GM18867 (cell line): Measurements from ENCODE around the gene F2RL3.
"Not testable (repeated sequence)": the region's sequence is repeated elsewhere in the genome, so short reads cannot be mapped to it uniquely, and the experiment has no call there.

Experiments
- ATAC-seq: cut with Tn5 transposase; IDR thresholded peaks from one replicate; pipeline ENCODE4 v1.9.1; 2021; ENCODE audit warnings: mild to moderate bottlenecking, moderate library complexity; ENCODE audit not compliant: unreplicated experiment

The F2RL3 gene

GRCh38 chr19:16874250-16874977 is 14.4 kb upstream of the F2RL3 start:
- ATAC-seq: no peak

- ATAC-seq: not testable (repeated sequence)
Measured at GRCh38 chr19:16874978-16875299, 13.9 kb upstream of the F2RL3 start.

- no peak for ATAC-seq
Measured at GRCh38 chr19:16875584-16876555, 12.9 kb upstream of the F2RL3 start.

- no peak for ATAC-seq
Measured at GRCh38 chr19:16876904-16877361, 11.9 kb upstream of the F2RL3 start.

- ATAC-seq: no peak
Measured at GRCh38 chr19:16877581-16877980, 11.2 kb upstream of the F2RL3 start.

GRCh38 chr19:16878181-16878965 is 10.4 kb upstream of the F2RL3 start:
- no peak for ATAC-seq

- no peak for ATAC-seq
Measured at GRCh38 chr19:16880884-16881554, 7.8 kb upstream of the F2RL3 start.

GRCh38 chr19:16882146-16882545 is 6.7 kb upstream of the F2RL3 start:
- ATAC-seq: no peak

GRCh38 chr19:16883522-16883921 is 5.3 kb upstream of the F2RL3 start:
- no peak for ATAC-seq

- no peak for ATAC-seq
Measured at GRCh38 chr19:16885166-16885565, 3.6 kb upstream of the F2RL3 start.

GRCh38 chr19:16886305-16886880 is 2.4 kb upstream of the F2RL3 start:
- ATAC-seq: no peak

GRCh38 chr19:16887353-16888265 is 1.2 kb upstream of the F2RL3 start:
- no peak for ATAC-seq

GRCh38 chr19:16889366-16889882 is 625 bp downstream of the F2RL3 start:
- no peak for ATAC-seq

GRCh38 chr19:16889883-16890460 is 1.2 kb downstream of the F2RL3 start:
- no peak for ATAC-seq

- no peak for ATAC-seq
Measured at GRCh38 chr19:16890461-16891184, 1.8 kb downstream of the F2RL3 start.

- no peak for ATAC-seq
Measured at GRCh38 chr19:16891696-16892382, 3.0 kb downstream of the F2RL3 start.

GRCh38 chr19:16892436-16892835 is 3.6 kb downstream of the F2RL3 start:
- no peak for ATAC-seq
